ENCODE data around the gene LRRC8A.
A peak's percentile ranks its signal among the peaks of the same experiment; 100 is the strongest.

LRRC8A gene

GRCh38 chr9:128913048-128913900 is 31.3 kb downstream of the LRRC8A start:
- H3K9me3 Mint-ChIP-seq, result no peaks in the 10 kb centered on the region
- TF ChIP-seq, protein P1, sequence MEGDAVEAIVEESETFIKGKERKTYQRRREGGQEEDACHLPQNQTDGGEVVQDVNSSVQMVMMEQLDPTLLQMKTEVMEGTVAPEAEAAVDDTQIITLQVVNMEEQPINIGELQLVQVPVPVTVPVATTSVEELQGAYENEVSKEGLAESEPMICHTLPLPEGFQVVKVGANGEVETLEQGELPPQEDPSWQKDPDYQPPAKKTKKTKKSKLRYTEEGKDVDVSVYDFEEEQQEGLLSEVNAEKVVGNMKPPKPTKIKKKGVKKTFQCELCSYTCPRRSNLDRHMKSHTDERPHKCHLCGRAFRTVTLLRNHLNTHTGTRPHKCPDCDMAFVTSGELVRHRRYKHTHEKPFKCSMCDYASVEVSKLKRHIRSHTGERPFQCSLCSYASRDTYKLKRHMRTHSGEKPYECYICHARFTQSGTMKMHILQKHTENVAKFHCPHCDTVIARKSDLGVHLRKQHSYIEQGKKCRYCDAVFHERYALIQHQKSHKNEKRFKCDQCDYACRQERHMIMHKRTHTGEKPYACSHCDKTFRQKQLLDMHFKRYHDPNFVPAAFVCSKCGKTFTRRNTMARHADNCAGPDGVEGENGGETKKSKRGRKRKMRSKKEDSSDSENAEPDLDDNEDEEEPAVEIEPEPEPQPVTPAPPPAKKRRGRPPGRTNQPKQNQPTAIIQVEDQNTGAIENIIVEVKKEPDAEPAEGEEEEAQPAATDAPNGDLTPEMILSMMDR (IDR thresholded peaks at IDR 0.05; ENCODE audit: unreplicated experiment in 3 of 3), result no peak
- peaks cover 39% of the 10 kb centered on the region for H3K4me1 Mint-ChIP-seq
- H3K4me3 Mint-ChIP-seq, result no peak overlapping the region
- H3K27me3 Mint-ChIP-seq (ENCODE audit: low read depth), result no peaks in the 10 kb centered on the region
- H3K36me3 Mint-ChIP-seq (ENCODE audit: low read depth), result peaks cover 50% of the 10 kb centered on the region
- H3K27ac Mint-ChIP-seq, result peak overlapping the region; percentile 27 to 75 (median 63)

DNA sequence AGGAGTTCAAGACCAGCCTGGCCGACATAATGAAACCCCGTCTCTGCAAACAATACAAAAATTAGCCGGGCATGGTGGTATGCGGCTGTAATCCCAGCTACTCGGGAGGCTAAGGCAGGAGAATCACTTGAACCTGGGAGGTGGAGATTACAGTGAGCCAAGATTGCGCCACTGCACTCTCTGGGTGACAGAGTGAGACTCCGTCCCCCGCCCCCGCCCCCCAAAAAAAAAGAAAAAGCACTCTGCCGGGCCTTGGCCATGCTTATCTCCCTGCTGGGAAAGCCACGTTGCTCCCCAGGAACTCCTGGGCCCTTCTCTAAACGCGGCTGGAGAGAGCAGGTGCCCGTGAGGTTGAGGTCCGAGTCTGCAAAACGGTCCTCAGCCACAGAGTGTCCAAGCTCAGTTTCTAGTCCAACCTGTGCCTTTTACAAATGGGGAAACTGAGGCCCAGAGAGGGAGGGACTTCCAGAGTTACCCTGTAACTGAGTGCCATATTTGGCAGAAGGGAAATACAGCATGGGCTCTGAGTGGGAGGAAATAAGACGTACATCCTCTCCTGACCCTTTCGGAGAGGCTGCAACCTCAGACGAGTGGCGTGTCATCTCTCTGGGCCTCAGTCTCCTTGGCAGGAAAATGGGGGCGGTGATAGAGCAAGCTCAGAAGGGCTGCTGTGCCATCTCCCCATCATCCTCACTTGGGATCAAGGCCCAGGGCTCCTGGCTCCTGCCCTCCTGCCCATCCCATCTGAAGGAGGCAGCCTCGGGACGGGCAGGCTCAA is 32.3 kb downstream of the LRRC8A start:
- no peaks in the 10 kb centered on the region for H3K27me3 Mint-ChIP-seq (ENCODE audit: low read depth)
- peaks cover 40% of the 10 kb centered on the region for H3K4me1 Mint-ChIP-seq
- H3K9me3 Mint-ChIP-seq, result no peaks in the 10 kb centered on the region
- no peak overlapping the region for H3K4me3 Mint-ChIP-seq
- peaks cover 41% of the 10 kb centered on the region for H3K36me3 Mint-ChIP-seq (ENCODE audit: low read depth)
- TF ChIP-seq, protein P1 (IDR thresholded peaks at IDR 0.05; ENCODE audit: unreplicated experiment in 3 of 3), result no peak
- H3K27ac Mint-ChIP-seq, result no peak overlapping the region

DNA sequence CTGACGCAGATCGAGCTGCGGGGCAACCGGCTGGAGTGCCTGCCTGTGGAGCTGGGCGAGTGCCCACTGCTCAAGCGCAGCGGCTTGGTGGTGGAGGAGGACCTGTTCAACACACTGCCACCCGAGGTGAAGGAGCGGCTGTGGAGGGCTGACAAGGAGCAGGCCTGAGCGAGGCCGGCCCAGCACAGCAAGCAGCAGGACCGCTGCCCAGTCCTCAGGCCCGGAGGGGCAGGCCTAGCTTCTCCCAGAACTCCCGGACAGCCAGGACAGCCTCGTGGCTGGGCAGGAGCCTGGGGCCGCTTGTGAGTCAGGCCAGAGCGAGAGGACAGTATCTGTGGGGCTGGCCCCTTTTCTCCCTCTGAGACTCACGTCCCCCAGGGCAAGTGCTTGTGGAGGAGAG is 34.3 kb downstream of the LRRC8A start:
- Mint-ChIP-seq H3K36me3 (ENCODE audit: low read depth) (peaks cover 27% of the 10 kb centered on the region), H3K4me1 (peaks cover 45% of the 10 kb centered on the region), H3K9me3 (no peaks in the 10 kb centered on the region), H3K4me3 (no peak overlapping the region), H3K27me3 (ENCODE audit: low read depth) (no peaks in the 10 kb centered on the region), H3K27ac (peak overlapping the region in 2 of 3 experiments; percentile 68 to 100)
- TF ChIP-seq, protein P1 (IDR thresholded peaks at IDR 0.05; ENCODE audit: unreplicated experiment in 3 of 3), result no peak

DNA sequence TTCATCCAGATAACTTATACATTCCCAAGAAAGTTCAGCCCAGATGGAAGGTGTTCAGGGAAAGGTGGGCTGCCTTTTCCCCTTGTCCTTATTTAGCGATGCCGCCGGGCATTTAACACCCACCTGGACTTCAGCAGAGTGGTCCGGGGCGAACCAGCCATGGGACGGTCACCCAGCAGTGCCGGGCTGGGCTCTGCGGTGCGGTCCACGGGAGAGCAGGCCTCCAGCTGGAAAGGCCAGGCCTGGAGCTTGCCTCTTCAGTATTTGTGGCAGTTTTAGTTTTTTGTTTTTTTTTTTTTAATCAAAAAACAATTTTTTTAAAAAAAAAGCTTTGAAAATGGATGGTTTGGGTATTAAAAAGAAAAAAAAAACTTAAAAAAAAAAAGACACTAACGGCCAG is 34.8 kb downstream of the LRRC8A start:
- H3K27me3 Mint-ChIP-seq (ENCODE audit: low read depth), result no peaks in the 10 kb centered on the region
- H3K9me3 Mint-ChIP-seq, result no peaks in the 10 kb centered on the region
- peaks cover 49% of the 10 kb centered on the region for H3K4me1 Mint-ChIP-seq
- TF ChIP-seq, protein P1 (IDR thresholded peaks at IDR 0.05; ENCODE audit: unreplicated experiment in 3 of 3), result no peak
- H3K4me3 Mint-ChIP-seq, result no peak overlapping the region
- H3K27ac Mint-ChIP-seq, result peak overlapping the region; percentile 60 to 100 (median 98)
- H3K36me3 Mint-ChIP-seq (ENCODE audit: low read depth), result peaks cover 26% of the 10 kb centered on the region

DNA sequence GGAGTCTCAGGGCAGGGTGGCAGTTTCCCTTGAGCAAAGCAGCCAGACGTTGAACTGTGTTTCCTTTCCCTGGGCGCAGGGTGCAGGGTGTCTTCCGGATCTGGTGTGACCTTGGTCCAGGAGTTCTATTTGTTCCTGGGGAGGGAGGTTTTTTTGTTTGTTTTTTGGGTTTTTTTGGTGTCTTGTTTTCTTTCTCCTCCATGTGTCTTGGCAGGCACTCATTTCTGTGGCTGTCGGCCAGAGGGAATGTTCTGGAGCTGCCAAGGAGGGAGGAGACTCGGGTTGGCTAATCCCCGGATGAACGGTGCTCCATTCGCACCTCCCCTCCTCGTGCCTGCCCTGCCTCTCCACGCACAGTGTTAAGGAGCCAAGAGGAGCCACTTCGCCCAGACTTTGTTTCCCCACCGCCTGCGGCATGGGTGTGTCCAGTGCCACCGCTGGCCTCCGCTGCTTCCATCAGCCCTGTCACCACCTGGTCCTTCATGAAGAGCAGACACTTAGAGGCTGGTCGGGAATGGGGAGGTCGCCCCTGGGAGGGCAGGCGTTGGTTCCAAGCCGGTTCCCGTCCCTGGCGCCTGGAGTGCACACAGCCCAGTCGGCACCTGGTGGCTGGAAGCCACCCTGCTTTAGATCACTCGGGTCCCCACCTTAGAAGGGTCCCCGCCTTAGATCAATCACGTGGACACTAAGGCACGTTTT is 35.4 kb downstream of the LRRC8A start:
- peak overlapping the region in 2 of 3 experiments; percentile 22 to 49 for H3K4me3 Mint-ChIP-seq
- peak overlapping the region; percentile 60 to 100 (median 98) for H3K27ac Mint-ChIP-seq
- H3K36me3 Mint-ChIP-seq (ENCODE audit: low read depth), result peaks cover 26% of the 10 kb centered on the region
- no peaks in the 10 kb centered on the region for H3K27me3 Mint-ChIP-seq (ENCODE audit: low read depth)
- no peaks in the 10 kb centered on the region for H3K9me3 Mint-ChIP-seq
- TF ChIP-seq, protein P1 (IDR thresholded peaks at IDR 0.05; ENCODE audit: unreplicated experiment in 3 of 3), result no peak
- peaks cover 53% of the 10 kb centered on the region for H3K4me1 Mint-ChIP-seq
